Measurements from ENCODE around the gene SYNJ2. TPM values are rescaled to one million over a fixed set of nuclear protein-coding genes. Genes with fewer than 3 reads are reported as not detected.
A peak's percentile ranks its signal among the peaks of the same experiment; 100 is the strongest.

Gene SYNJ2
- total RNA-seq, 1 donor from 2014 or later: 12.3 TPM

- DNase-seq: no peak
- H3K27me3 ChIP-seq (ENCODE audit: low read depth): no peaks in the 10 kb centered on the region
- H3K4me3 ChIP-seq: no peak overlapping the region
- H3K27ac ChIP-seq (replicated peaks): peak overlapping the region; percentile 51
- TF ChIP-seq CTCF (IDR thresholded peaks at IDR 0.05; ENCODE audit: borderline replicate concordance): no peak
- H3K9me3 ChIP-seq (replicated peaks): no peaks in the 10 kb centered on the region
- intact Hi-C loops (cut with micrococcal nuclease): no loop called here
- H3K36me3 ChIP-seq: peaks cover 66% of the 10 kb centered on the region
- H3K4me1 ChIP-seq: peaks cover 21% of the 10 kb centered on the region
Measured at GRCh38 chr6:158068893-158069799, 87.5 kb downstream of the SYNJ2 start.

- H3K4me3 ChIP-seq: no peak overlapping the region
- DNase-seq: no peak
- intact Hi-C loops (cut with micrococcal nuclease): no loop called here
- H3K9me3 ChIP-seq (replicated peaks): no peaks in the 10 kb centered on the region
- peaks cover 65% of the 10 kb centered on the region for H3K36me3 ChIP-seq
- peaks cover 21% of the 10 kb centered on the region for H3K4me1 ChIP-seq
- no peak for TF ChIP-seq CTCF (IDR thresholded peaks at IDR 0.05; ENCODE audit: borderline replicate concordance)
- no peaks in the 10 kb centered on the region for H3K27me3 ChIP-seq (ENCODE audit: low read depth)
- peak overlapping the region; percentile 51 for H3K27ac ChIP-seq (replicated peaks)
Measured at GRCh38 chr6:158069800-158070195, 88.1 kb downstream of the SYNJ2 start.

GRCh38 chr6:158070513-158070912 lies 88.8 kb downstream of the SYNJ2 start:
- peaks cover 65% of the 10 kb centered on the region for H3K36me3 ChIP-seq
- no peak for TF ChIP-seq CTCF (IDR thresholded peaks at IDR 0.05; ENCODE audit: borderline replicate concordance)

GRCh38 chr6:158071121-158072082 lies 89.7 kb downstream of the SYNJ2 start:
- H3K27me3 ChIP-seq (ENCODE audit: low read depth): no peaks in the 10 kb centered on the region
- H3K27ac ChIP-seq (replicated peaks): peak overlapping the region; percentile 32
- no peak overlapping the region for H3K4me3 ChIP-seq
- TF ChIP-seq CTCF (IDR thresholded peaks at IDR 0.05; ENCODE audit: borderline replicate concordance): no peak
- peaks cover 21% of the 10 kb centered on the region for H3K4me1 ChIP-seq
- peaks cover 65% of the 10 kb centered on the region for H3K36me3 ChIP-seq
- no peak for DNase-seq
- H3K9me3 ChIP-seq (replicated peaks): no peaks in the 10 kb centered on the region
- intact Hi-C loops (cut with micrococcal nuclease): no loop called here

More at GRCh38 chr6:158070513-158070912, 88.8 kb downstream of the SYNJ2 start:
- no peak for DNase-seq
- H3K27me3 ChIP-seq (ENCODE audit: low read depth): no peaks in the 10 kb centered on the region
- H3K9me3 ChIP-seq (replicated peaks): no peaks in the 10 kb centered on the region
- H3K4me1 ChIP-seq: peaks cover 21% of the 10 kb centered on the region
- intact Hi-C loops (cut with micrococcal nuclease): no loop called here
- H3K4me3 ChIP-seq: no peak overlapping the region
- H3K27ac ChIP-seq (replicated peaks): peak overlapping the region; percentile 46

GRCh38 chr6:158072083-158072721 lies 90.5 kb downstream of the SYNJ2 start:
- DNase-seq: peak; percentile 68
- peak; percentile 90 for TF ChIP-seq CTCF (IDR thresholded peaks at IDR 0.05; ENCODE audit: borderline replicate concordance)
- intact Hi-C loops (cut with micrococcal nuclease): no loop called here
- Histone ChIP-seq H3K36me3 (peaks cover 65% of the 10 kb centered on the region), H3K27me3 (ENCODE audit: low read depth) (no peaks in the 10 kb centered on the region), H3K4me1 (peaks cover 21% of the 10 kb centered on the region), H3K4me3 (no peak overlapping the region), H3K9me3 (replicated peaks) (no peaks in the 10 kb centered on the region), H3K27ac (replicated peaks) (peak overlapping the region; percentile 32)

Measured in left ventricle myocardium inferior (tissue), 1 donor.